Endothelial cell of umbilical vein (primary cell): Measurements from ENCODE around the gene DENND5B.

Experiments
- CTCF ChIP-seq, 2 donors: IDR thresholded peaks; 1 replicate in 1 of 2; 2 replicates in 1 of 2; pipeline ENCODE4 v1.5.1; 2011; ENCODE audit warnings: low read length in 2 of 2, mild to moderate bottlenecking in 2 of 2, moderate library complexity in 2 of 2, control low read depth in 1 of 2, inconsistent platforms in 1 of 2, low read depth in 1 of 2; ENCODE audit not compliant: insufficient read depth in 1 of 2; ENCODE audit errors: extremely low read depth in 1 of 2
- EZH2 ChIP-seq: IDR thresholded peaks from 2 replicates; pipeline ENCODE4 v1.6.1; 2012; ENCODE audit warnings: borderline replicate concordance, low read depth, mild to moderate bottlenecking, moderate library complexity, low read length, inconsistent platforms; ENCODE audit not compliant: severe bottlenecking
- GATA2 ChIP-seq: IDR thresholded peaks from 2 replicates; pipeline ENCODE4 v1.7.0; 2011; ENCODE audit warnings: low read depth, mild to moderate bottlenecking, moderate library complexity, mixed read lengths, low read length; ENCODE audit not compliant: insufficient read length, insufficient read depth
- MAX ChIP-seq: IDR thresholded peaks from 2 replicates; pipeline ENCODE4 v1.6.1; 2011; ENCODE audit not compliant: insufficient read depth, insufficient read length
- MYC ChIP-seq: IDR thresholded peaks from one replicate; pipeline ENCODE4 v1.6.1; 2011; ENCODE audit warnings: mild to moderate bottlenecking, low read depth, low read length
- POLR2A ChIP-seq: IDR thresholded peaks from 2 replicates; pipeline ENCODE4 v1.6.1; 2012; ENCODE audit warnings: low read depth, mild to moderate bottlenecking, control low read depth, low read length

GRCh38 chr12:31343139-31343538 is 247.8 kb downstream of the DENND5B start:
- TF ChIP-seq CTCF (IDR thresholded peaks at IDR 0.05; ENCODE audit: extremely low read depth in 1 of 2, insufficient read depth in 1 of 2, low read depth in 1 of 2, low read length in 2 of 2) (no peak), EZH2 (no peak), MAX (no peak), MYC (no peak), POLR2A (no peak), GATA2 (no peak)
